Mammary epithelial cell (primary cell): ENCODE data around the gene EYS.

Experiments
- CTCF ChIP-seq, 2 donors: IDR thresholded peaks in 1 of 2; conservative IDR thresholded peaks in 1 of 2; 2 replicates each; pipeline ENCODE4 v1.5.1; 2011 to 2012; ENCODE audit warnings: inconsistent platforms in 2 of 2, low read length in 2 of 2, mild to moderate bottlenecking in 2 of 2, control low read depth in 1 of 2, low read depth in 1 of 2; ENCODE audit not compliant: insufficient read depth in 1 of 2; ENCODE audit errors: extremely low read depth in 1 of 2
- EZH2 ChIP-seq: IDR thresholded peaks from 2 replicates; pipeline ENCODE4 v1.6.1; 2012; ENCODE audit warnings: low read length, inconsistent platforms, borderline replicate concordance

GRCh38 chr6:63899550-63899949 is 1807.5 kb downstream of the EYS start:
- TF ChIP-seq EZH2 (no peak), CTCF (conservative IDR thresholded peaks at IDR 0.05 in 1 of 2, IDR thresholded peaks at IDR 0.05 in 1 of 2; ENCODE audit: extremely low read depth in 1 of 2, insufficient read depth in 1 of 2, low read depth in 1 of 2, low read length in 2 of 2) (no peak)
